ENCODE measurements around the gene PHIP.

Gene PHIP

DNA sequence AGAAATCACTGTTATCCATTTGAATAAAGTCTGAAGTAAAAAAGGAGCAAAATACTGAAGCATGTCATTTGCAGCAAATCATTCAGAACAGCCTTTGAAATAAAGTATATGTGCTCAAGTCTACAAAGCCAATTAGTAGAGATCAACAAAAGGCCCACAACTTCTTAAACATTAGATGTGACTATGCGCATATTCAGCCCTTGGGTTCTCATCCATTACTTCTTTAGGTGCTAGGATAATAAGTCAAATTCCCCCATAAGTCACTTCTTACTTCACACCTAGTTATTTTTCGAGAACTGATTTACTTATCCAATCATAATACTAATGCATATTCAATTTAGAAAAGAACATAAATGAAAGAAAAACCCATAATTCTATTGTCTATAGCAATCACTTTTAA, 31.0 kb downstream of the PHIP start:
- TF ChIP-seq, protein P1, sequence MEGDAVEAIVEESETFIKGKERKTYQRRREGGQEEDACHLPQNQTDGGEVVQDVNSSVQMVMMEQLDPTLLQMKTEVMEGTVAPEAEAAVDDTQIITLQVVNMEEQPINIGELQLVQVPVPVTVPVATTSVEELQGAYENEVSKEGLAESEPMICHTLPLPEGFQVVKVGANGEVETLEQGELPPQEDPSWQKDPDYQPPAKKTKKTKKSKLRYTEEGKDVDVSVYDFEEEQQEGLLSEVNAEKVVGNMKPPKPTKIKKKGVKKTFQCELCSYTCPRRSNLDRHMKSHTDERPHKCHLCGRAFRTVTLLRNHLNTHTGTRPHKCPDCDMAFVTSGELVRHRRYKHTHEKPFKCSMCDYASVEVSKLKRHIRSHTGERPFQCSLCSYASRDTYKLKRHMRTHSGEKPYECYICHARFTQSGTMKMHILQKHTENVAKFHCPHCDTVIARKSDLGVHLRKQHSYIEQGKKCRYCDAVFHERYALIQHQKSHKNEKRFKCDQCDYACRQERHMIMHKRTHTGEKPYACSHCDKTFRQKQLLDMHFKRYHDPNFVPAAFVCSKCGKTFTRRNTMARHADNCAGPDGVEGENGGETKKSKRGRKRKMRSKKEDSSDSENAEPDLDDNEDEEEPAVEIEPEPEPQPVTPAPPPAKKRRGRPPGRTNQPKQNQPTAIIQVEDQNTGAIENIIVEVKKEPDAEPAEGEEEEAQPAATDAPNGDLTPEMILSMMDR (conservative IDR thresholded peaks at IDR 0.05): no peak
- no peak for TF ChIP-seq ZFX (IDR thresholded peaks at IDR 0.05)
- no peak overlapping the region for H3K27ac ChIP-seq

- TF ChIP-seq, protein P1 (conservative IDR thresholded peaks at IDR 0.05): no peak
- TF ChIP-seq ZFX (IDR thresholded peaks at IDR 0.05): no peak
Observed at GRCh38 chr6:79045966-79046365, 32.1 kb downstream of the PHIP start.

GRCh38 chr6:79042799-79043126, 35.3 kb downstream of the PHIP start:
- TF ChIP-seq, protein P1 (conservative IDR thresholded peaks at IDR 0.05): no peak
- no peak for TF ChIP-seq ZFX (IDR thresholded peaks at IDR 0.05)
- H3K27ac ChIP-seq: no peak overlapping the region

More at GRCh38 chr6:79045966-79046365, 32.1 kb downstream of the PHIP start:
- no peak overlapping the region for H3K27ac ChIP-seq

DNA sequence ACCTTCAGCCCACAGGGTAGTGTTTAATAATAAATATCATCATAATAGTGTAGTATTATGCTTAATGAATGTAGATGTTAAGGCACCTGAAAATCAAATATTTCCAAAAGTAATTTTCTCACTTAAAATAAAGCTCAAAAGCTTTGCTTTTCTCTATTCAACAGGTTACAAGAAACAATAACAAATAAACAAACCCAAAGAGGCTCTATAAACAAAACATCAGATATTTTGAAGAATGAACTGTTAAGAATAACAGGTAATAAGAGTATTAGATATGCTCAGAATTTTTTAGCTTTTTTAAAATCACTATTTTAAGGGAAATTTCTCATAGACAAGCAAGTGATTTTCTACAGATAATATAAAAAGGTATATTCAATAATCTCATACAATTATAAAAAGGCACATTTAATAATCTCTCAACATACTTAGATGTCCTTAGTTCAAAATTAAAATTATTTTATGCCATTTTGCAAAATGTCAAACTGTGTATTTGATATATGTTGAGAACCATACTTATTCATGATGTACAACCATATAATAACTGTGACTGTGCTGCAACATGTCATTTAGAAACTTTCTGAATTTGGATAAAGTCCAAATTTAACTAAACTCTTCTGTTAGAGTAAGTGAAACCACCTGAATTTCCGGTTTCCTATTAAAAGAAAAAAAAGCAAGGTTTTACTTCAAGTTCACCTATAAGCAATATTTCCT, 35.8 kb downstream of the PHIP start:
- TF ChIP-seq, protein P1 (conservative IDR thresholded peaks at IDR 0.05): no peak
- no peak for TF ChIP-seq ZFX (IDR thresholded peaks at IDR 0.05)
- no peak overlapping the region for H3K27ac ChIP-seq

DNA sequence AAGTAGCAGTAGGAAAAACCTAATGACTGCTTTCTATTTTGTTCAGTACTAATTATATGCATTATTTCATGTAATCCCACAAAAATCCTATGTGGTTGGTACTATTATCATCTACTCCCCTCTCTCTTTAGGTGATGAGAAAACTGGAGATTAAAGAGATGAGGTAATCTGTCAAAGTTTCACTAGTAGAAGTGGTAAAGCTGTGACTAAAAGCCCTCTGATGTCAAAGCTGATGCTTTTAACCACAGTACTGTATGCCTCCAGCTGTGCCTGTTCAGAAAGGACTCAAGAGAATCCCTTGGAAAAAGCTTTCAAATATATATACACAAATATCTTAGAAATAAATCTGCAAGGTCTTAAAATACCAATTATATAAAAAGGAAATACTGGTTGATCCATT, 38.0 kb downstream of the PHIP start:
- no peak overlapping the region for H3K27ac ChIP-seq

GRCh38 chr6:79038061-79038460, 40.0 kb downstream of the PHIP start:
- TF ChIP-seq, protein P1 (conservative IDR thresholded peaks at IDR 0.05): no peak
- TF ChIP-seq ZFX (IDR thresholded peaks at IDR 0.05): no peak
- H3K27ac ChIP-seq: no peak overlapping the region

More for the DNA sequence above, 38.0 kb downstream of the PHIP start:
- no peak for TF ChIP-seq ZFX (IDR thresholded peaks at IDR 0.05)
- TF ChIP-seq, protein P1 (conservative IDR thresholded peaks at IDR 0.05): no peak

- H3K27ac ChIP-seq: no peak overlapping the region
- TF ChIP-seq, protein P1 (conservative IDR thresholded peaks at IDR 0.05): no peak
- TF ChIP-seq ZFX (IDR thresholded peaks at IDR 0.05): no peak
Observed at GRCh38 chr6:79034865-79035264, 43.2 kb downstream of the PHIP start.

Measured in C4-2B (cell line).